HEK293T (cell line): ENCODE data around the gene UBE2QL1.

Experiments used
- CTCF ChIA-PET: fragments of 350-600 bp; formaldehyde crosslinking; extraction: SDS; loops from one replicate; lab custom pipeline; 2021; ENCODE audit warnings: antibody characterized with exemption, inconsistent platforms; lab: Yijun Ruan, JAX
- POLR2A ChIA-PET: fragments of 350-600 bp; formaldehyde crosslinking; extraction: SDS; loops from one replicate; lab custom pipeline; 2020; ENCODE audit warnings: antibody characterized with exemption, inconsistent platforms; lab: Yijun Ruan, JAX
- DNase-seq: peaks from one replicate; pipeline ENCODE4 v3.0.0; 2012; ENCODE audit warnings: mixed read lengths; ENCODE audit errors: extremely low spot score
- ARNT ChIP-seq: fragments of 450-650 bp; IDR thresholded peaks from 2 replicates; pipeline ENCODE4 v1.6.1; 2017; ENCODE audit warnings: mild to moderate bottlenecking
- BHLHE40 ChIP-seq: fragments of 450-650 bp; IDR thresholded peaks from 2 replicates; pipeline ENCODE4 v1.6.1; 2016; ENCODE audit warnings: mild to moderate bottlenecking, moderate library complexity, borderline replicate concordance
- CTBP1 ChIP-seq: fragments of 450-650 bp; IDR thresholded peaks from 2 replicates; pipeline ENCODE4 v1.6.1; 2016; ENCODE audit warnings: borderline replicate concordance
- ELF4 ChIP-seq: fragments of 450-650 bp; IDR thresholded peaks from 2 replicates; pipeline ENCODE4 v1.6.1; 2017; ENCODE audit warnings: antibody characterized with exemption
- FOXA1 ChIP-seq: fragments of 450-650 bp; IDR thresholded peaks from 2 replicates; pipeline ENCODE4 v1.6.1; 2016; ENCODE audit warnings: mild to moderate bottlenecking
- FOXK2 ChIP-seq: fragments of 450-650 bp; IDR thresholded peaks from 2 replicates; pipeline ENCODE4 v1.6.1; 2016; ENCODE audit warnings: mild to moderate bottlenecking
- FOXM1 ChIP-seq: fragments of 450-650 bp; IDR thresholded peaks from 2 replicates; pipeline ENCODE4 v1.6.1; 2017; ENCODE audit warnings: mild to moderate bottlenecking, borderline replicate concordance
- HDGF ChIP-seq: fragments of 450-650 bp; IDR thresholded peaks from 2 replicates; pipeline ENCODE4 v1.6.1; 2017; ENCODE audit warnings: antibody characterized with exemption, borderline replicate concordance
- L3MBTL2 ChIP-seq: fragments of 450-650 bp; conservative IDR thresholded peaks from 2 replicates; pipeline ENCODE4 v1.6.1; 2016; ENCODE audit warnings: mild to moderate bottlenecking
- LEF1 ChIP-seq: fragments of 450-650 bp; IDR thresholded peaks from 2 replicates; pipeline ENCODE4 v1.6.1; 2017; ENCODE audit warnings: mild to moderate bottlenecking, borderline replicate concordance
- NFRKB ChIP-seq: fragments of 450-650 bp; IDR thresholded peaks from 2 replicates; pipeline ENCODE4 v1.6.1; 2016; ENCODE audit warnings: mild to moderate bottlenecking, moderate library complexity
- SP1 ChIP-seq: fragments of 450-650 bp; IDR thresholded peaks from 2 replicates; pipeline ENCODE4 v1.6.1; 2017
- SUZ12 ChIP-seq: fragments of 450-650 bp; IDR thresholded peaks from 2 replicates; pipeline ENCODE4 v1.6.1; 2016; ENCODE audit warnings: mild to moderate bottlenecking
- TARDBP ChIP-seq: fragments of 450-650 bp; IDR thresholded peaks from 2 replicates; pipeline ENCODE4 v1.6.1; 2016
- ZNF384 ChIP-seq: fragments of 450-650 bp; IDR thresholded peaks from 2 replicates; pipeline ENCODE4 v1.6.1; 2016
- TF ChIP-seq, protein P1 (sequence below): fragments of 450-650 bp; IDR thresholded peaks from 2 replicates; pipeline ENCODE4 v1.6.1; 2016

Gene UBE2QL1

DNA sequence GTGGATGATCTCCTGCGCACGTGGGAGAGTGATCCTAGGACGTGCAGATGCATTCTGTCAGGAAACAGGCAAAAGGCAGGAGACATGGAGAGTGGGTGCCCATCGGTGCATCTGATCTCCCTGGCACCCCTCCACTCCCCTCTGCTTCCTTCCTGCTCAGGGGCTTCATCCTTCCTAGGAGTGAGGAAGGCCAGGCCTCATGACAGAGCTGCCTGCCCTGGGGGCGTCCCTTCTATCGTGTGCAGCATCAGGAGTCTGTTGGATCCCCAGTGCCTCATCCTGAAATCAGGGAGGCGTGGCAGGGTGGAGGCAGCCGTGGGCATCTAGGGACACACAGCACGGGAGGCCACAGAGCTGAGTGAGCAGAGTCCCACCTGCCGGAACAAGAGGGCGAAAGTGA, 30.1 kb downstream of the UBE2QL1 start:
- ChIA-PET POLR2A (no interaction called here), CTCF (no interaction called here)
- DNase-seq = no peak
- no peak for TF ChIP-seq ELF4

DNA sequence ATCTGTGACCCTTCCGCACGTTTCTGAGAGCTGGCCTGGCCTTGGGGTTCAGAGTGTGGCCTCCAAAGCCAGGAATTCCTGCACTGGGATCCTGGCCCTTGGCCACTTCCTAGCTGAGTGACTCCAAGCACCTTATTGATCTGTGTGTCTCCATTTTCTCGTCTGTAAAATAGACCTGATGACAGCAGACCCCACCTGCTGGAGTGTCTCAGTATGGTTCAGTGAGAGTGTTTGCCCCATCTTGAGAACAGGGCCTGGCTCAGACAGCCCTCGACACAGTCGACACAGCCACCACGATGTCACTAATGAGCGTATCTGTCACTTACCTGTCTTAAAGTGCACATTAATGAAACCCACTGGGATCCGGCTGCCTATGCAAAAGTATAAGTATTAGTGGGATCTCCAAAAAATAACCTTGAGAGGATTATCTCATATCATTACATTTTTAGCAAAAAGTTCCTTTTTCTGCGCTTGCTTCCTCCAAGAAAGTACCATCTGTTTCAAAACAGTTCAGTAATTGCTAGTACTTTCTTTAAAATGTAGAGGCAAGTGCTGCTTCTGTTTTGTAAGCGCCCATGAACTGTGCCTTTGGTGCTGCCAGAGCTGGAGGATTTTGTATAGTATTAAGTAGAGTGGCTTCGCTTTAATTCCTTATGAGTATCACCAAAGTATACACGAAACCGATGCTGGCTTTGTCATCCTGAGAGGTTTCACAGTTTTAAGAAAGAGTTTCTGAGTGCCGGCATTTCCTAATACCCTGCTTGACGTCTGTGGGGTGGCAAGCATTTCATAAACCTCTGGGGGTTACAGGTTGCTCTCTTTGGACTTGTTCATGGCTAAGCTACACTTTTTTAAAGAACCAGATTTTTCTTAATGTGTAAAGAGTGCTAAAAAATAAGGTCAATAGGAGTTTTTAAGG, 31.7 kb downstream of the UBE2QL1 start:
- CTCF ChIA-PET = interaction anchor here (0.6 to 0.9 kb wide), 2 partner anchors 8 to 28 kb away, joined by 3 to 8 read pairs; no protein-coding TSS in a partner anchor
- POLR2A ChIA-PET = no interaction called here
- TF ChIP-seq ARNT (no peak), BHLHE40 (no peak)
- DNase-seq = no peak

DNA sequence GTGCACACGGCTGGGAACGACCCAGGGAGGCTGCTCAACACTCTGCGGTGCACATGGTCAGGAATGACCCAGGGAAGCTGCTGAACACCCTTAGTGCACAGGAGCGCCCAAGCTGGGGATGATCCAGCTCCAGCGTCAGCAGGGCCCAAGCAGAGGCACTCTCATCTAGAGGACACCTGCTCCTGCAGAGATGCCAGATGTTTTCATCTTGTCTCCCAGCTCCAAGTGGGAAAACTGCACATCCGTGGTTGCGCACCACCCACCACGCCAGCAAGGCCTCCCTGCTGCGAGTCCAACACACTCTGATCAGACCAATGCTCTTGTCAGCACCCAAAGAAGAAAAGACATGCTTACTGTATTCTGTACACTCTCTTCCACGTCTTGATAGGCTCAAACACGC, 34.1 kb downstream of the UBE2QL1 start:
- TF ChIP-seq SP1 (no peak), ELF4 (no peak), ARNT (no peak), BHLHE40 (no peak), TARDBP (no peak), L3MBTL2 (no peak), FOXA1 (no peak), LEF1 (no peak), FOXK2 (no peak), HDGF (no peak), NFRKB (no peak)
- POLR2A ChIA-PET = no interaction called here
- DNase-seq = no peak
- CTCF ChIA-PET = no interaction called here

DNA sequence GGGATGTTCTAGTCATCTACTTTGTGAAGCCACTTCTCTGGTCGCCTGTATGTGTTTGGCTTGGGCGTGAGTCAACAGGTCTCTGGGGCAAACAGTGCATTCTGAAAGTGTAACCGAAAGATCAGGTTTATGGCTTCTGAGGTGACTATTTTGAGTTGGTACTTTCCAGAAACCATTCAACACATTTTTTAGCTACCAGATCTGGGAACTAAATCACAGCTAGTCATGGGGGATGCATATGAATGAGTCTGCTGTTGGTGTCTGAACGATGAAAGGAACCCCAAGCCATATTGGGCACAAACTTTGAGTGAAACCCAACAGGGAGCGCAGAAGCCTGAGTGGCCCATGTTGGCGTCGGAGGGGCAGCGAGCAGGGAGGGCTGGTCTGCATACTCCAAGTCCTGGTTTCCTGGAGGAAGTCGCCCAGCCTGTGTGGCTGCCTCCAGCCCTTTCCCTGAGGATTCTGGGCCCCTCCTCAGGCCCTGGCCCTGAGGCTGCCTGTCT, 35.3 kb downstream of the UBE2QL1 start:
- no peak for DNase-seq
- ChIA-PET POLR2A (no interaction called here), CTCF (no interaction called here)
- TF ChIP-seq L3MBTL2 (no peak), TARDBP (no peak), FOXA1 (no peak), SUZ12 (no peak)

DNA sequence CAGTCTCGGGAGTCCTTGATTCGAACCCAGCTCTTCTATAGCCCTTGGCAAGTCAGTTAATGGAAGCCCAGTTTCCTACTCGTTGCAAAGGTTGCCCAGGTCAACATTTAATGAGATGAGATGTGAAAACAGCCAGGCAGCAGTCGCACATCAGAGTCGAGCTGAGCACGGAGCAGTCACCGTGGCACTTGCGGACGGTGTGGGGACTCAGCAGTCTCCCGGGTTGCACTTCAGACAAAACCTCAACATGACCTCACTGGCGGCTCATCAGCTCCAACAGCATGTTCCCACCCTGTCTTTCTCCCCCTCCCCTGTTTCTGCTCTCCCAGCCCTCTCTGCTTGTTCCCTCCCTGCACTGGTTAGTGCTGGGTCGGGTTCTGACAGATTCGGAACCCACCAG, 35.8 kb downstream of the UBE2QL1 start:
- ChIA-PET CTCF (no interaction called here), POLR2A (no interaction called here)
- no peak for TF ChIP-seq ARNT
- TF ChIP-seq, protein P1, sequence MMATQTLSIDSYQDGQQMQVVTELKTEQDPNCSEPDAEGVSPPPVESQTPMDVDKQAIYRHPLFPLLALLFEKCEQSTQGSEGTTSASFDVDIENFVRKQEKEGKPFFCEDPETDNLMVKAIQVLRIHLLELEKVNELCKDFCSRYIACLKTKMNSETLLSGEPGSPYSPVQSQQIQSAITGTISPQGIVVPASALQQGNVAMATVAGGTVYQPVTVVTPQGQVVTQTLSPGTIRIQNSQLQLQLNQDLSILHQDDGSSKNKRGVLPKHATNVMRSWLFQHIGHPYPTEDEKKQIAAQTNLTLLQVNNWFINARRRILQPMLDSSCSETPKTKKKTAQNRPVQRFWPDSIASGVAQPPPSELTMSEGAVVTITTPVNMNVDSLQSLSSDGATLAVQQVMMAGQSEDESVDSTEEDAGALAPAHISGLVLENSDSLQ = no peak
- TF ChIP-seq CTBP1 = no peak
- no peak for TF ChIP-seq TARDBP
- no peak for TF ChIP-seq ZNF384
- TF ChIP-seq NFRKB = no peak
- TF ChIP-seq SP1 = no peak
- no peak for TF ChIP-seq FOXA1
- TF ChIP-seq FOXK2 = no peak
- TF ChIP-seq ELF4 = no peak
- no peak for TF ChIP-seq SUZ12
- no peak for TF ChIP-seq LEF1
- no peak for TF ChIP-seq BHLHE40
- no peak for DNase-seq

DNA sequence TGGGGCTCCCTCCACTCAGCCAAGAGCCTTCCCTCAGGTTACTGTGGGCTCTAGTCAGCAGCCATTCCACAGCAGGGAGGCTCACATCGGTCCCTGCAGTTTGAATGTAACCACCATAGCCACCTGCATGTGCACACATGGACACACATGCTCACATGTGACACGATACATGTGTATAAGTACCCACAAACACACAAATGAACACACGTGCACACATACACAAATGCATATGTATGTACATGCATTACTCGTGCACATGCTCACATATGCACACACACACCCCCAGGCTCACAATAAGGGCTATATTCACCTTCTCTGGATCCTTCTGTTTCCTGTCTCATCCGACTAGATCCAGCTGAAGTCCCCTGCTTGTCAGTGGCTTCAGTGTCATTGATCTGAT, 36.2 kb downstream of the UBE2QL1 start:
- ChIA-PET POLR2A (interaction anchor here (0.9 kb wide), 1 partner anchor 32 kb away, joined by 3 read pairs; no protein-coding TSS in a partner anchor), CTCF (no interaction called here)
- TF ChIP-seq ELF4 (no peak), CTBP1 (no peak), FOXA1 (no peak)
- DNase-seq = no peak

DNA sequence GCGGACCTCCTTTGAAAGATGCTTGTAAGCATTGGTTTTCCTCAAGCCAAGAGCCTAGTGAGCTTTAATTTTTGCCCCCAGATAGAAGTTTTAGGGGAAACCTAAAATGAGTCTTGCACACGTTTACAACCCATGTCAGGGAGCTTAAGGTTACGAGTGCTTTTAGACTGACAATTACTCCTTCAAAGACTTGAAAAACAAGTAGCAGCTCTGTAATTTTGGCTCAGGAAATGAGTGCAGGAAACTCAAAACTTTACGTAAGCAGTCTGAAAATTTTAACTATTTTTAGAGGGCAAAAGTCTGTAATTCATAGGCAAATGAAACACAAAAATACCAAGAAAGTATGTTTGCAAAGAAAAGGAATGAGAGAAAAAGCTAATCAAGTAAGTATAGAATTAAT, 36.8 kb downstream of the UBE2QL1 start:
- DNase-seq = no peak
- ChIA-PET CTCF (no interaction called here), POLR2A (interaction anchor here (0.9 kb wide), 1 partner anchor 32 kb away, joined by 3 read pairs; no protein-coding TSS in a partner anchor)
- TF ChIP-seq SP1 (no peak), ELF4 (no peak), CTBP1 (no peak), NFRKB (no peak), ZNF384 (no peak), L3MBTL2 (no peak), ARNT (no peak), TARDBP (no peak), FOXK2 (no peak), FOXM1 (no peak), BHLHE40 (no peak), HDGF (no peak), FOXA1 (no peak), LEF1 (no peak)
- TF ChIP-seq, protein P1 = no peak
